Chondrocyte (in vitro differentiated cells): ENCODE measurements around the gene RNF157. TPM values are rescaled to one million over a fixed set of nuclear protein-coding genes. Genes with fewer than 3 reads are reported as not detected.

Source experiments
- DNase-seq: peaks from one replicate; pipeline ENCODE4 v3.0.0; 2021; ENCODE audit warnings: mixed read lengths, low spot score
- H3K27ac Mint-ChIP-seq: one replicate; pipeline ENCODE4 v1.8.0; 2021; ENCODE audit warnings: mild to moderate bottlenecking, moderate library complexity, mixed read lengths; ENCODE audit not compliant: unreplicated experiment
- H3K27me3 Mint-ChIP-seq: 2 replicates; pipeline ENCODE4 v1.8.0; 2021; ENCODE audit warnings: low read depth, mixed read lengths
- H3K36me3 Mint-ChIP-seq: 2 replicates; pipeline ENCODE4 v1.8.0; 2021; ENCODE audit warnings: low read depth, mixed read lengths
- H3K4me1 Mint-ChIP-seq: 2 replicates; pipeline ENCODE4 v1.8.0; 2021; ENCODE audit warnings: low read depth, mild to moderate bottlenecking, mixed read lengths
- H3K4me3 Mint-ChIP-seq: one replicate; pipeline ENCODE4 v1.8.0; 2021; ENCODE audit warnings: mild to moderate bottlenecking, moderate library complexity, mixed read lengths; ENCODE audit not compliant: unreplicated experiment
- H3K9me3 Mint-ChIP-seq: 2 replicates; pipeline ENCODE4 v1.8.0; 2021; ENCODE audit warnings: low read depth, mixed read lengths
- total RNA-seq: library from RNA; stranded (reverse); gene quantifications from 3 replicates; pipeline ENCODE4 v1.2.1, GENCODE V29; 2021
- TF ChIP-seq, protein P1 (sequence below): fragments of 200-600 bp; sonication (generic); IDR thresholded peaks from 2 replicates; pipeline ENCODE4 v1.5.0; 2021; ENCODE audit warnings: antibody characterized with exemption, mild to moderate bottlenecking, moderate library complexity

Gene RNF157
- total RNA-seq, 1 donor from 2014 or later: 1.5 TPM

DNA sequence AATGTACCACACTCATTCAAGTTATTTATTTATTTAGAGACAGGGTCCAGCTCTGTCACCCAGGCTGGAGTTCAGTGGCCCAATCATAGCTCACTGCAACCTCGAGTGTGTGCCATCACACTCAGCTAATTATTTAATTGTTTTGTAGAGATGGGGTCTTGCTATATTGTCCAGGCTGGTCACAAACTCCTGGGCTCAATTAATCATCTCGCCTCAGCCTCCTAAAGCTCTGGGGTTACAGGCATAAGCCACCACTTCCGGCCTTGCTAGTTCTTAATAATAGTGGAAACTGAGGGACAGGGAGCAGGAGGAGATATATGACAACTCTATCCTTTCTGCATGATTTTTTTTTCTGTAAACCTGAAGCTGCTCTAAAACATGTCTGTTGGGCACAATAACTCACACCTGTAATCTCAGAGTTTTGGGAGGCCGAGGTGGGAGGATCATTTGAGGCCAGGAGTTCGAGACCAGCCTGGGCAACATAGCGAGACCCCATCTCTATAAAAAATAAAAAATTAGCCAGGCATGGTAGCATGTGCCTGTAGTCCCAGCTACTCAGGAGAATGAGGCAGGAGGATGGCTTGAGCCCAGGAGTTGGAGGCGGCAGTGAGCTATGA lies 125.0 kb downstream of the RNF157 start:
- H3K4me1 Mint-ChIP-seq: no peaks in the 10 kb centered on the region
- DNase-seq: no peak
- no peaks in the 10 kb centered on the region for H3K9me3 Mint-ChIP-seq
- H3K27ac Mint-ChIP-seq: no peak overlapping the region
- H3K27me3 Mint-ChIP-seq: peaks cover 9% of the 10 kb centered on the region
- no peaks in the 10 kb centered on the region for H3K36me3 Mint-ChIP-seq
- no peak overlapping the region for H3K4me3 Mint-ChIP-seq
- TF ChIP-seq, protein P1, sequence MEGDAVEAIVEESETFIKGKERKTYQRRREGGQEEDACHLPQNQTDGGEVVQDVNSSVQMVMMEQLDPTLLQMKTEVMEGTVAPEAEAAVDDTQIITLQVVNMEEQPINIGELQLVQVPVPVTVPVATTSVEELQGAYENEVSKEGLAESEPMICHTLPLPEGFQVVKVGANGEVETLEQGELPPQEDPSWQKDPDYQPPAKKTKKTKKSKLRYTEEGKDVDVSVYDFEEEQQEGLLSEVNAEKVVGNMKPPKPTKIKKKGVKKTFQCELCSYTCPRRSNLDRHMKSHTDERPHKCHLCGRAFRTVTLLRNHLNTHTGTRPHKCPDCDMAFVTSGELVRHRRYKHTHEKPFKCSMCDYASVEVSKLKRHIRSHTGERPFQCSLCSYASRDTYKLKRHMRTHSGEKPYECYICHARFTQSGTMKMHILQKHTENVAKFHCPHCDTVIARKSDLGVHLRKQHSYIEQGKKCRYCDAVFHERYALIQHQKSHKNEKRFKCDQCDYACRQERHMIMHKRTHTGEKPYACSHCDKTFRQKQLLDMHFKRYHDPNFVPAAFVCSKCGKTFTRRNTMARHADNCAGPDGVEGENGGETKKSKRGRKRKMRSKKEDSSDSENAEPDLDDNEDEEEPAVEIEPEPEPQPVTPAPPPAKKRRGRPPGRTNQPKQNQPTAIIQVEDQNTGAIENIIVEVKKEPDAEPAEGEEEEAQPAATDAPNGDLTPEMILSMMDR: no peak

DNA sequence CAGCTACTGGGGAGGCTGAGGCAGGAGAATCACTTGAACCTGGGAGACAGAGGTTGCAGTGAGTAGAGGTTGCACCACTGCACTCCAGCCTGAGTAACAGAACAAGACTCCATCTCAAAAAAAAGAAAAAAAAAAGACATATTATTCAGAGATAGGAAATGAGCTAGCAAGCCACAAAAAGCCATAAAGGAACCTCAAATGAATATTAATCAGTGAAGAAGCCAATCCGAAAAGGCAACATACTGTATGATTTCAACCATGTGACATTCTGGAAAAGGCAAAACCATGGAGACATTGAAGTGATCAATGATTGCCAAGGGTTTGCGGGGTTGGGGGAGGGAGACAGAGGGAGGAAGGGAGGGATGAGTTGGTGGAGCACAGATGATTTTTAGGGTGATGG lies 128.3 kb downstream of the RNF157 start:
- no peak for DNase-seq
- no peaks in the 10 kb centered on the region for H3K4me1 Mint-ChIP-seq
- no peaks in the 10 kb centered on the region for H3K9me3 Mint-ChIP-seq
- H3K4me3 Mint-ChIP-seq: no peak overlapping the region
- H3K27ac Mint-ChIP-seq: no peak overlapping the region
- no peaks in the 10 kb centered on the region for H3K27me3 Mint-ChIP-seq
- H3K36me3 Mint-ChIP-seq: no peaks in the 10 kb centered on the region
- TF ChIP-seq, protein P1: no peak

DNA sequence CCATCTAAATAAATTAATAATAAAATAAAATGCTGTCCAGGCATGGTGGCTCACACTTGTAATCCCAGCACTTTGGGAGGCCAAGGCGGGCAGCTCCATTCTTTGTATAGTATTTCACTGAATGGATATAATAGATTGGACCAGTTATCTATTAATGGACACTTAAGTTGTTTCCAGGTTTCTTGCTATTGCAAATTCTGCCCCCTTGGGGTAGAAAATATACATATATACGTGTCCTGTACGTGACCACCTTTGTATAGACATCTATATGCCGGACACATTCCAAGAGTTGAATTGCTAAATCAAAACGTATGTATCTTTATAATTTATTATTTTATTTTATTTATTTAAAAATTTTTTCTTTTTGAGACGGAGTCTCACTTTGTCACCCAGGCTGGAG lies 132.8 kb downstream of the RNF157 start:
- Mint-ChIP-seq H3K9me3 (no peaks in the 10 kb centered on the region), H3K36me3 (no peaks in the 10 kb centered on the region), H3K4me3 (no peak overlapping the region), H3K27me3 (no peaks in the 10 kb centered on the region), H3K27ac (no peak overlapping the region), H3K4me1 (peaks cover 8% of the 10 kb centered on the region)
- DNase-seq: no peak
- TF ChIP-seq, protein P1: peak; percentile 68

DNA sequence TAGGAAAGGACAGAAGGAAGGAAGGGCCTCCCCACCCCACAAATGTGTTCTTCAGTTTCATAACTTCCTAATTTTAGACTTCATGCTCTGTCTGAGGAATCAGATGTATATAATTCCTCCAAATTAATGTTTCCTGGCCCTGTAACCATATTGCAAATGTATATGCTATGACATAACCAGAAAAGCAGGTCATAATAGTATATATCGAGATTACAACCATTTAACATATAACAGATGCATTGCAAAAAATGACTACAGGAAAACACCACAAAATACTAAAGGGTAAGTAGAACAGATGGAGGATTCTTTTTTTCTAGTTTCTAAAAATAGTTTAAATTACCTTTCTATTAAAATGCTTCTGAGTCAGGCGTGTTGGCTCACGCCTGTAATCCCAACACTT lies 133.6 kb downstream of the RNF157 start:
- Mint-ChIP-seq H3K4me3 (no peak overlapping the region), H3K27me3 (no peaks in the 10 kb centered on the region), H3K4me1 (peaks cover 8% of the 10 kb centered on the region), H3K27ac (no peak overlapping the region), H3K9me3 (no peaks in the 10 kb centered on the region), H3K36me3 (no peaks in the 10 kb centered on the region)
- TF ChIP-seq, protein P1: no peak
- no peak for DNase-seq

DNA sequence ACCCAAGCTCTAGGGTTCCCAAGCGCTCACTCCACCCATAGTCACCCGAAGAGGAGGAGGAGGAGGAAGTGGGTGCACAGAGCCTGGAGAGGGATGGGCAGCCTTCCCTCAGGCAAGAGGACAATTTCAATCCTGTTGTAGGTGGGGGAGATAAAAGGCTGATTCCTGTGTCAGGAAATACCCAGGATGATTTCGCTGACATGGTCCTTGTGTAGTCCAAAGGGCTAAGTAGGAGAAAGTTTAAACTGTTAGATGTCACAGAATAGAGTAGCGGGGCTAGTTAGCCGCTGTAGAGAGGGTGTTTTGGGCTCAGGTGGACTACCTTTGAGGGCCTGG lies 135.4 kb downstream of the RNF157 start:
- Mint-ChIP-seq H3K27me3 (no peaks in the 10 kb centered on the region), H3K36me3 (peaks cover 6% of the 10 kb centered on the region), H3K4me1 (peaks cover 8% of the 10 kb centered on the region), H3K9me3 (no peaks in the 10 kb centered on the region), H3K4me3 (no peak overlapping the region), H3K27ac (no peak overlapping the region)
- TF ChIP-seq, protein P1: no peak
- DNase-seq: no peak
